HepG2 (cell line): ENCODE data around the gene GRIK1. TPM values are rescaled to one million over a fixed set of nuclear protein-coding genes. Genes with fewer than 3 reads are reported as not detected.

ENCODE experiments used
- ATAC-seq: fragments of 200-7000 bp; cut with Tn5 transposase; 3 replicates; pipeline ENCODE4 v1.9.1; 2020; ENCODE audit warnings: mild to moderate bottlenecking, moderate library complexity
- BruUV-seq: library from RNA; stranded (reverse); fragments of 400-500 nt; replicated peaks from 2 replicates; lab custom pipeline; 2021; lab: Mats Ljungman, UMichigan
- CTCF ChIA-PET: fragments of 300-600 bp; formaldehyde crosslinking; extraction: SDS; loops from one replicate; lab custom pipeline; 2021; ENCODE audit warnings: low total read pairs, inconsistent platforms, low intra/inter-chr PET ratio; lab: Yijun Ruan, JAX
- POLR2A ChIA-PET: fragments of 350-600 bp; sonication (Branson Sonifier 250); formaldehyde crosslinking; loops from one replicate; lab custom pipeline; 2020; ENCODE audit warnings: antibody characterized with exemption, inconsistent platforms; lab: Yijun Ruan, JAX
- DNase-seq: peaks from one replicate; pipeline ENCODE4 v3.0.0-alpha.2; 2015; ENCODE audit warnings: low spot score
- FAIRE-seq: peaks from 3 replicates; lab custom pipeline; 2011; peaks lifted over from hg19 to GRCh38; lab: Jason Lieb, UNC
- H2AFZ ChIP-seq: one replicate; pipeline ENCODE4 v1.6.1; 2011; ENCODE audit warnings: low read length, inconsistent platforms
- H3K27ac ChIP-seq: fragments of 300-600 bp; 3 replicates; pipeline ENCODE4 v1.8.0; 2011; ENCODE audit warnings: mixed run types, mild to moderate bottlenecking, mixed read lengths, low read length, inconsistent platforms; ENCODE audit not compliant: insufficient read depth; ENCODE audit errors: extremely low read length
- H3K27me3 ChIP-seq, 2 experiments: fragments of 200-600 bp in 1 of 2; 2 replicates in 1 of 2; 3 replicates in 1 of 2; pipeline versions ENCODE4 v1.6.0 to v1.8.0; 2011; ENCODE audit warnings: low read length in 2 of 2, mild to moderate bottlenecking in 2 of 2, moderate library complexity in 2 of 2, inconsistent platforms in 1 of 2; ENCODE audit not compliant: insufficient read depth in 2 of 2, control insufficient read depth in 1 of 2
- H3K36me3 ChIP-seq, 2 experiments: fragments of 200-600 bp in 1 of 2; replicated peaks in 1 of 2; 2 replicates in 1 of 2; 3 replicates in 1 of 2; pipeline versions ENCODE4 v1.5.1 to v1.8.0; 2011; ENCODE audit warnings: low read length in 2 of 2, inconsistent platforms in 1 of 2; ENCODE audit not compliant: insufficient read depth in 2 of 2, control insufficient read depth in 1 of 2
- H3K4me1 ChIP-seq: 2 replicates; pipeline ENCODE4 v1.5.1; 2012; ENCODE audit warnings: low read length, inconsistent platforms; ENCODE audit not compliant: insufficient read depth
- H3K4me2 ChIP-seq: 2 replicates; pipeline ENCODE4 v1.6.0; 2011; ENCODE audit warnings: low read depth, low read length, inconsistent platforms
- H3K4me3 ChIP-seq, 3 experiments: fragments of 200-600 bp in 1 of 3; sonication (generic), shearing (Covaris generic) in 1 of 3; replicated peaks in 1 of 3; 2 replicates each; pipeline ENCODE4 v1.5.1; 2011 to 2016; ENCODE audit warnings: low read length in 3 of 3, inconsistent platforms in 2 of 3, low read depth in 2 of 3, mild to moderate bottlenecking in 2 of 3, control low read depth in 1 of 3, mixed read lengths in 1 of 3; ENCODE audit not compliant: insufficient read depth in 1 of 3
- H3K79me2 ChIP-seq: one replicate; pipeline ENCODE4 v1.6.1; 2011; ENCODE audit warnings: low read length, inconsistent platforms; ENCODE audit not compliant: insufficient read depth
- H3K9ac ChIP-seq: 2 replicates; pipeline ENCODE4 v1.6.0; 2011; ENCODE audit warnings: mild to moderate bottlenecking, low read depth, low read length, inconsistent platforms; ENCODE audit not compliant: insufficient read depth
- H3K9me3 ChIP-seq: 2 replicates; pipeline ENCODE4 v1.5.1; 2012; ENCODE audit warnings: mild to moderate bottlenecking, low read length
- H4K20me1 ChIP-seq: 2 replicates; pipeline ENCODE4 v1.6.0; 2011; ENCODE audit warnings: inconsistent platforms, mild to moderate bottlenecking, low read length, moderate library complexity; ENCODE audit not compliant: insufficient read depth
- BRF2 ChIP-seq: sonication (generic); formaldehyde crosslinking; IDR thresholded peaks from 2 replicates; pipeline ENCODE4 v1.8.1; 2022; ENCODE audit warnings: mild to moderate bottlenecking, missing genetic modification reagents
- CBFB ChIP-seq: sonication (generic); formaldehyde crosslinking; IDR thresholded peaks from 2 replicates; pipeline ENCODE4 v1.4.0; 2020; ENCODE audit warnings: missing genetic modification reagents
- CREBL2 ChIP-seq: sonication (generic); formaldehyde crosslinking; IDR thresholded peaks from 2 replicates; pipeline ENCODE4 v1.8.1; 2023; ENCODE audit warnings: missing genetic modification reagents, mild to moderate bottlenecking, borderline replicate concordance
- HOXD1 ChIP-seq: sonication (generic); formaldehyde crosslinking; IDR thresholded peaks from 2 replicates; pipeline ENCODE4 v1.5.0; 2020; ENCODE audit warnings: missing genetic modification reagents
- JUN ChIP-seq: sonication (generic); formaldehyde crosslinking; IDR thresholded peaks from 2 replicates; pipeline ENCODE4 v1.4.0; 2020; ENCODE audit warnings: mild to moderate bottlenecking, missing genetic modification reagents
- MZF1 ChIP-seq: sonication (generic); formaldehyde crosslinking; IDR thresholded peaks from 2 replicates; pipeline ENCODE4 v1.8.1; 2023; ENCODE audit warnings: mild to moderate bottlenecking, missing genetic modification reagents, borderline replicate concordance
- PAF1 ChIP-seq: IDR thresholded peaks from 2 replicates; pipeline ENCODE4 v1.6.1; 2016; ENCODE audit warnings: missing genetic modification reagents, missing compliant biosample characterization
- POLR2A ChIP-seq, 2 experiments: IDR thresholded peaks; 2 replicates each; pipeline ENCODE4 v1.6.1; 2011; ENCODE audit warnings: low read depth in 2 of 2, low read length in 2 of 2, mild to moderate bottlenecking in 1 of 2, moderate library complexity in 1 of 2; ENCODE audit not compliant: insufficient read depth in 1 of 2
- POLR2G ChIP-seq: fragments of 200-400 bp; formaldehyde crosslinking; IDR thresholded peaks from 2 replicates; pipeline ENCODE4 v1.6.1; 2018; ENCODE audit warnings: mild to moderate bottlenecking, low read depth, low read length, moderate library complexity
- RBFOX2 ChIP-seq: fragments of 200-400 bp; formaldehyde crosslinking; IDR thresholded peaks from 2 replicates; pipeline ENCODE4 v1.6.1; 2017; ENCODE audit warnings: low read depth, mild to moderate bottlenecking, low read length
- ZNF543 ChIP-seq: sonication (generic); formaldehyde crosslinking; IDR thresholded peaks from 2 replicates; pipeline ENCODE4 v1.4.0; 2020; ENCODE audit warnings: mild to moderate bottlenecking, missing genetic modification reagents
- ZNF550 ChIP-seq: sonication (generic); formaldehyde crosslinking; IDR thresholded peaks from 2 replicates; pipeline ENCODE4 v1.4.0; 2020; ENCODE audit warnings: mild to moderate bottlenecking, missing genetic modification reagents, borderline replicate concordance
- ZNF816 ChIP-seq: sonication (generic); formaldehyde crosslinking; IDR thresholded peaks from 2 replicates; pipeline ENCODE4 v1.8.0; 2022; ENCODE audit warnings: missing genetic modification reagents, mild to moderate bottlenecking, borderline replicate concordance
- WGBS: methylation state at CpG from one replicate; pipeline ENCODE4 v1.1.6; 2017; ENCODE audit warnings: low lambda C conversion rate; 5-methylcytosine and 5-hydroxymethylcytosine counted together
- in situ Hi-C: cut with HindIII; loops from 2 replicates; pipeline ENCODE4 v1.10.0; 2017; ENCODE audit warnings: low pct_unique_long_range_greater_than_20kb; ENCODE audit not compliant: extremely low pct_ligation_motif_present
- intact Hi-C: fragments of 100-400 bp; cut with micrococcal nuclease; formaldehyde crosslinking; loops from one replicate; pipeline ENCODE4 v1.10.0; 2022; ENCODE audit not compliant: unreplicated experiment
- polyA plus RNA-seq, 8 experiments: library from polyadenylated mRNA; depleted of rRNA in 3 of 8; stranded (reverse) in 7 of 8; unstranded in 1 of 8; fragments of >200 nt; fragmentation: Illumina TruSeq in 4 of 8; extraction: Trizol in 4 of 8; gene quantifications; 2 replicates each; pipeline versions ENCODE4 v1.2.1 to v1.2.3, GENCODE V29; 2011 to 2016; ENCODE audit warnings: low read depth in 4 of 8, missing spikeins in 1 of 8, mixed read lengths in 1 of 8; ENCODE audit not compliant: insufficient read depth in 1 of 8
- total RNA-seq, 5 experiments: library from RNA; depleted of rRNA; stranded (reverse); fragments of >200 nt; fragmentation: Illumina TruSeq; extraction: Trizol; gene quantifications; 2 replicates each; pipeline ENCODE4 v1.2.3, GENCODE V29; 2016; ENCODE audit warnings: low read depth in 1 of 5
- TF ChIP-seq, protein P1 (sequence below): sonication (generic); formaldehyde crosslinking; IDR thresholded peaks from 2 replicates; pipeline ENCODE4 v1.8.0; 2022; ENCODE audit warnings: missing genetic modification reagents, mild to moderate bottlenecking, inconsistent platforms, borderline replicate concordance
- TF ChIP-seq, protein P2 (sequence below): sonication (generic); formaldehyde crosslinking; IDR thresholded peaks from 2 replicates; pipeline ENCODE4 v1.5.0; 2020; ENCODE audit warnings: missing genetic modification reagents, mild to moderate bottlenecking, borderline replicate concordance
- TF ChIP-seq, protein P3 (sequence below): sonication (generic); formaldehyde crosslinking; IDR thresholded peaks from 2 replicates; pipeline ENCODE4 v1.8.0; 2022; ENCODE audit warnings: mild to moderate bottlenecking, missing genetic modification reagents, moderate library complexity
- TF ChIP-seq, protein P4 (sequence below): fragments of 450-650 bp; IDR thresholded peaks from 2 replicates; pipeline ENCODE4 v1.6.1; 2016

GRIK1 gene
- total and polyA plus RNA-seq, 2 of the 13 experiments (the other 11 are each of a cell fraction or from before 2014, with no cell fraction given) = not detected

GRCh38 chr21:29546071-29546470 lies 393.7 kb downstream of the GRIK1 start:
- WGBS = 93% methylated on average over 3 of the region's 3 CpGs
- ChIA-PET POLR2A (no interaction called here), CTCF (no interaction called here)
- Histone ChIP-seq H3K4me3 (no peak overlapping the region), H3K79me2 (no peaks in the 10 kb centered on the region), H3K27me3 (no peaks in the 10 kb centered on the region), H3K9ac (no peak overlapping the region), H4K20me1 (no peaks in the 10 kb centered on the region; the same call in 1 of the 2 replicates), H3K4me1 (peaks cover 13% of the 10 kb centered on the region), H2AFZ (no peak overlapping the region), H3K27ac (no peak overlapping the region), H3K4me2 (no peak overlapping the region), H3K9me3 (no peaks in the 10 kb centered on the region), H3K36me3 (no peaks in the 10 kb centered on the region)
- DNase-seq (no peak), ATAC-seq (no peak), FAIRE-seq (no peak)
- no TSS peak for BruUV-seq
- in situ Hi-C loops (no loop called here), intact Hi-C loops (no loop called here)
- TF ChIP-seq CREBL2 (CRISPR knock-in tag) (no peak), BRF2 (CRISPR knock-in tag) (no peak), HOXD1 (no peak), PAF1 (CRISPR knock-in tag) (no peak), ZNF543 (CRISPR knock-in tag) (no peak), CBFB (CRISPR knock-in tag) (no peak), MZF1 (no peak), POLR2G (no peak), ZNF816 (CRISPR knock-in tag) (no peak), ZNF550 (CRISPR knock-in tag) (no peak), RBFOX2 (no peak), POLR2A (IDR thresholded peaks at IDR 0.05; ENCODE audit: insufficient read depth in 1 of 2, low read depth in 2 of 2, low read length in 2 of 2) (no peak), JUN (CRISPR knock-in tag) (no peak)
- TF ChIP-seq, protein P1, sequence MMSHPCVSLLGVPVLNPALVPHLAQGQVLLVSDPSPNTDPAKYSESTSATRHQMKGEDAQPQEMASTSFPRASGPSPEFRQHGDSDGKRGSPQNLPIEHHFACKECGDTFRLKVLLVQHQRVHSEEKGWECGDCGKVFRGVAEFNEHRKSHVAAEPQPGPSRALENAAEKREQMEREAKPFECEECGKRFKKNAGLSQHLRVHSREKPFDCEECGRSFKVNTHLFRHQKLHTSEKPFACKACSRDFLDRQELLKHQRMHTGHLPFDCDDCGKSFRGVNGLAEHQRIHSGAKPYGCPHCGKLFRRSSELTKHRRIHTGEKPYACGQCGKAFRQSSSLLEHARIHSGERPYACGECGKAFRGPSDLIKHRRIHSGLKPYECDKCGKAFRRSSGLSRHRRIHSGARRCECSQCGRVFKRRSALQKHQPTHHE (CRISPR knock-in tag) = no peak
- TF ChIP-seq, protein P2, sequence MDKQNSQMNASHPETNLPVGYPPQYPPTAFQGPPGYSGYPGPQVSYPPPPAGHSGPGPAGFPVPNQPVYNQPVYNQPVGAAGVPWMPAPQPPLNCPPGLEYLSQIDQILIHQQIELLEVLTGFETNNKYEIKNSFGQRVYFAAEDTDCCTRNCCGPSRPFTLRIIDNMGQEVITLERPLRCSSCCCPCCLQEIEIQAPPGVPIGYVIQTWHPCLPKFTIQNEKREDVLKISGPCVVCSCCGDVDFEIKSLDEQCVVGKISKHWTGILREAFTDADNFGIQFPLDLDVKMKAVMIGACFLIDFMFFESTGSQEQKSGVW (CRISPR knock-in tag) = no peak
- TF ChIP-seq, protein P3, sequence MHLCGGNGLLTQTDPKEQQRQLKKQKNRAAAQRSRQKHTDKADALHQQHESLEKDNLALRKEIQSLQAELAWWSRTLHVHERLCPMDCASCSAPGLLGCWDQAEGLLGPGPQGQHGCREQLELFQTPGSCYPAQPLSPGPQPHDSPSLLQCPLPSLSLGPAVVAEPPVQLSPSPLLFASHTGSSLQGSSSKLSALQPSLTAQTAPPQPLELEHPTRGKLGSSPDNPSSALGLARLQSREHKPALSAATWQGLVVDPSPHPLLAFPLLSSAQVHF (CRISPR knock-in tag) = no peak
- TF ChIP-seq, protein P4, sequence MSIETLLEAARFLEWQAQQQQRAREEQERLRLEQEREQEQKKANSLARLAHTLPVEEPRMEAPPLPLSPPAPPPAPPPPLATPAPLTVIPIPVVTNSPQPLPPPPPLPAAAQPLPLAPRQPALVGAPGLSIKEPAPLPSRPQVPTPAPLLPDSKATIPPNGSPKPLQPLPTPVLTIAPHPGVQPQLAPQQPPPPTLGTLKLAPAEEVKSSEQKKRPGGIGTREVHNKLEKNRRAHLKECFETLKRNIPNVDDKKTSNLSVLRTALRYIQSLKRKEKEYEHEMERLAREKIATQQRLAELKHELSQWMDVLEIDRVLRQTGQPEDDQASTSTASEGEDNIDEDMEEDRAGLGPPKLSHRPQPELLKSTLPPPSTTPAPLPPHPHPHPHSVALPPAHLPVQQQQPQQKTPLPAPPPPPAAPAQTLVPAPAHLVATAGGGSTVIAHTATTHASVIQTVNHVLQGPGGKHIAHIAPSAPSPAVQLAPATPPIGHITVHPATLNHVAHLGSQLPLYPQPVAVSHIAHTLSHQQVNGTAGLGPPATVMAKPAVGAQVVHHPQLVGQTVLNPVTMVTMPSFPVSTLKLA = no peak
